H9 (cell line): ENCODE results near the gene HNRNPU. TPM values are rescaled to one million over a fixed set of nuclear protein-coding genes. Genes with fewer than 3 reads are reported as not detected.

Experiments used
- DNase-seq: peaks from one replicate; pipeline ENCODE4 v3.0.0-alpha.2; 2017
- H2AFZ ChIP-seq: one replicate; pipeline ENCODE4 v1.6.1; 2013; ENCODE audit warnings: mild to moderate bottlenecking, low read length, control low read depth, moderate library complexity
- H2AK5ac ChIP-seq: 2 replicates; pipeline ENCODE4 v1.6.1; 2013; ENCODE audit warnings: low read length, control low read depth, mixed read lengths; ENCODE audit not compliant: insufficient read length
- H2BK120ac ChIP-seq: one replicate; pipeline ENCODE4 v1.6.1; 2013; ENCODE audit warnings: low read depth, mild to moderate bottlenecking, low read length, control low read depth, inconsistent platforms; ENCODE audit not compliant: poor library complexity, severe bottlenecking
- H2BK12ac ChIP-seq: 2 replicates; pipeline ENCODE4 v1.6.1; 2013; ENCODE audit warnings: low read length, control low read depth, mixed read lengths, low read depth; ENCODE audit not compliant: insufficient read length
- H2BK15ac ChIP-seq: 2 replicates; pipeline ENCODE4 v1.6.1; 2013; ENCODE audit warnings: low read depth, low read length, control low read depth
- H2BK20ac ChIP-seq: one replicate; pipeline ENCODE4 v1.6.1; 2013; ENCODE audit warnings: low read depth, mild to moderate bottlenecking, low read length, control low read depth, inconsistent platforms; ENCODE audit not compliant: poor library complexity, severe bottlenecking
- H2BK5ac ChIP-seq: 2 replicates; pipeline ENCODE4 v1.6.1; 2013; ENCODE audit warnings: low read length, control low read depth, mixed read lengths; ENCODE audit not compliant: insufficient read length
- H3K14ac ChIP-seq: 2 replicates; pipeline ENCODE4 v1.6.1; 2013; ENCODE audit warnings: low read length, control low read depth; ENCODE audit not compliant: insufficient read depth
- H3K18ac ChIP-seq: 2 replicates; pipeline ENCODE4 v1.6.1; 2013; ENCODE audit warnings: low read depth, mild to moderate bottlenecking, mixed read lengths, low read length, control low read depth; ENCODE audit not compliant: insufficient read length
- H3K23ac ChIP-seq: 2 replicates; pipeline ENCODE4 v1.6.1; 2013; ENCODE audit warnings: low read length, control low read depth, mixed read lengths, low read depth; ENCODE audit not compliant: insufficient read length
- H3K23me2 ChIP-seq: 2 replicates; pipeline ENCODE4 v1.6.1; 2013; ENCODE audit warnings: low read depth, mild to moderate bottlenecking, mixed read lengths, low read length, control low read depth; ENCODE audit not compliant: insufficient read length, poor library complexity, severe bottlenecking
- H3K27ac ChIP-seq: 2 replicates; pipeline ENCODE4 v1.5.1; 2013; ENCODE audit warnings: low read length, control low read depth, mixed read lengths, low read depth; ENCODE audit not compliant: insufficient read length
- H3K27me3 ChIP-seq: 2 replicates; pipeline ENCODE4 v1.6.1; 2013; ENCODE audit warnings: low read length, control low read depth, inconsistent platforms; ENCODE audit not compliant: insufficient read depth
- H3K4ac ChIP-seq: 2 replicates; pipeline ENCODE4 v1.6.1; 2013; ENCODE audit warnings: low read depth, mild to moderate bottlenecking, control low read depth, inconsistent platforms, low read length, moderate library complexity
- H3K4me1 ChIP-seq: 2 replicates; pipeline ENCODE4 v1.6.1; 2013; ENCODE audit warnings: low read length, control low read depth, inconsistent platforms; ENCODE audit not compliant: insufficient read depth
- H3K4me2 ChIP-seq: 2 replicates; pipeline ENCODE4 v1.6.1; 2013; ENCODE audit warnings: low read length, control low read depth, mixed read lengths; ENCODE audit not compliant: insufficient read length, insufficient read depth
- H3K56ac ChIP-seq: 2 replicates; pipeline ENCODE4 v1.6.1; 2013; ENCODE audit warnings: low read depth, mild to moderate bottlenecking, mixed read lengths, low read length, control low read depth; ENCODE audit not compliant: insufficient read length
- H3K79me1 ChIP-seq: 2 replicates; pipeline ENCODE4 v1.6.1; 2013; ENCODE audit warnings: low read depth, mild to moderate bottlenecking, moderate library complexity, low read length, control low read depth, inconsistent platforms; ENCODE audit not compliant: insufficient read depth, poor library complexity, severe bottlenecking
- H3K79me2 ChIP-seq: 2 replicates; pipeline ENCODE4 v1.6.1; 2013; ENCODE audit warnings: low read length, control low read depth, inconsistent platforms; ENCODE audit not compliant: insufficient read depth
- H3K9ac ChIP-seq: 2 replicates; pipeline ENCODE4 v1.6.1; 2013; ENCODE audit warnings: low read length, control low read depth, mixed read lengths; ENCODE audit not compliant: insufficient read length; ENCODE audit errors: extremely low read depth
- H3K9me3 ChIP-seq: one replicate; pipeline ENCODE4 v1.6.1; 2013; ENCODE audit warnings: low read depth, low read length, inconsistent platforms; ENCODE audit not compliant: control insufficient read depth
- H3T11ph ChIP-seq: one replicate; pipeline ENCODE4 v1.6.1; 2013; ENCODE audit warnings: mild to moderate bottlenecking, low read length, control low read depth, inconsistent platforms
- H4K20me1 ChIP-seq: one replicate; pipeline ENCODE4 v1.6.1; 2013; ENCODE audit not compliant: control insufficient read depth, insufficient read length, insufficient read depth
- H4K5ac ChIP-seq: 2 replicates; pipeline ENCODE4 v1.6.1; 2013; ENCODE audit warnings: low read depth, mild to moderate bottlenecking, mixed read lengths, low read length, control low read depth; ENCODE audit not compliant: insufficient read length
- H4K8ac ChIP-seq: replicated peaks from 2 replicates; pipeline ENCODE4 v1.6.1; 2013; ENCODE audit warnings: low read length, control low read depth, mixed read lengths, low read depth; ENCODE audit not compliant: insufficient read length
- H4K91ac ChIP-seq: 2 replicates; pipeline ENCODE4 v1.6.1; 2013; ENCODE audit warnings: low read depth, mild to moderate bottlenecking, moderate library complexity, mixed read lengths, low read length, control low read depth; ENCODE audit not compliant: insufficient read length
- H3K27ac Mint-ChIP-seq, 3 experiments: 2 replicates in 2 of 3; 3 replicates in 1 of 3; pipeline ENCODE4 v1.8.0; 2020 to 2021; ENCODE audit warnings: mixed read lengths in 3 of 3, mild to moderate bottlenecking in 1 of 3, moderate library complexity in 1 of 3
- H3K27me3 Mint-ChIP-seq: 2 replicates; pipeline ENCODE4 v1.8.0; 2021; ENCODE audit warnings: low read depth, mild to moderate bottlenecking, moderate library complexity, mixed read lengths
- H3K36me3 Mint-ChIP-seq, 3 experiments: 2 replicates in 2 of 3; 3 replicates in 1 of 3; pipeline ENCODE4 v1.8.0; 2020 to 2021; ENCODE audit warnings: low read depth in 3 of 3, mixed read lengths in 3 of 3; ENCODE audit not compliant: insufficient read depth in 1 of 3
- H3K4me1 Mint-ChIP-seq, 2 experiments: 2 replicates each; pipeline ENCODE4 v1.8.0; 2020; ENCODE audit warnings: mixed read lengths in 2 of 2
- H3K4me3 Mint-ChIP-seq, 2 experiments: 2 replicates in 1 of 2; 3 replicates in 1 of 2; pipeline ENCODE4 v1.8.0; 2020 to 2021; ENCODE audit warnings: mild to moderate bottlenecking in 2 of 2, mixed read lengths in 2 of 2, moderate library complexity in 1 of 2
- H3K9me3 Mint-ChIP-seq, 2 experiments: 2 replicates in 1 of 2; 3 replicates in 1 of 2; pipeline ENCODE4 v1.8.0; 2020; ENCODE audit warnings: mild to moderate bottlenecking in 2 of 2, mixed read lengths in 2 of 2, moderate library complexity in 1 of 2
- CTCF ChIP-seq: fragments of 200-600 bp; sonication (generic); conservative IDR thresholded peaks from 3 replicates; pipeline ENCODE4 v1.8.0; 2021; ENCODE audit warnings: antibody characterized with exemption, mild to moderate bottlenecking
- WGBS: extraction: QIAGEN DNeasy Blood & Tissue Kit; methylation state at CpG from one replicate; pipeline ENCODE4 v1.1.7; 2013; ENCODE audit warnings: missing lambda C conversion rate, low lambda C conversion rate, mixed read lengths; ENCODE audit not compliant: insufficient read length; ENCODE audit errors: extremely low coverage; 5-methylcytosine and 5-hydroxymethylcytosine counted together
- total RNA-seq: library from RNA; stranded (reverse); gene quantifications from 2 replicates; pipeline ENCODE4 v1.2.1, GENCODE V29; 2021

The HNRNPU gene
- total RNA-seq, 1 experiment from 2014 or later: 657 TPM

GRCh38 chr1:244869950-244870349, 5.6 kb upstream of the HNRNPU start:
- WGBS: no CpG with 5 or more reads among the region's 4 CpGs
- Histone ChIP-seq H4K91ac (no peak overlapping the region), H4K20me1 (no peaks in the 10 kb centered on the region), H2BK120ac (no peak overlapping the region), H2BK15ac (no peak overlapping the region), H3T11ph (no peak overlapping the region), H2AFZ (no peak overlapping the region), H3K27ac (no peak overlapping the region), H3K9me3 (no peaks in the 10 kb centered on the region), H2AK5ac (no peak overlapping the region), H3K9ac (no peak overlapping the region), H3K79me1 (no peaks in the 10 kb centered on the region), H3K4me1 (peaks cover 2% of the 10 kb centered on the region; the same call in 1 of the 2 replicates), H3K14ac (no peak overlapping the region), H2BK12ac (no peak overlapping the region), H3K27me3 (no peaks in the 10 kb centered on the region), H3K23ac (no peak overlapping the region), H4K8ac (no peak overlapping the region), H3K79me2 (no peaks in the 10 kb centered on the region), H3K4me2 (no peak overlapping the region), H2BK20ac (no peak overlapping the region), H2BK5ac (no peak overlapping the region), H4K5ac (no peak overlapping the region), H3K23me2 (peaks cover 3% of the 10 kb centered on the region), H3K18ac (no peak overlapping the region), H3K56ac (no peak overlapping the region), H3K4ac (no peak overlapping the region)
- DNase-seq: no peak
- Mint-ChIP-seq H3K4me3 (no peak overlapping the region), H3K27ac (no peak overlapping the region), H3K36me3 (no peaks in the 10 kb centered on the region), H3K27me3 (no peaks in the 10 kb centered on the region), H3K4me1 (peaks cover 13 to 19% of the 10 kb centered on the region in 2 experiments), H3K9me3 (no peaks in the 10 kb centered on the region)
- TF ChIP-seq CTCF: no peak
